Activated CD8-positive, alpha-beta memory T cell treated with anti-CD3 and anti-CD28 coated beads, Interleukin-2, amount 50 U/mL, for 48 hours (primary cell): ENCODE data around the gene CST11.

Source experiments
- DNase-seq: peaks from one replicate; pipeline ENCODE4 v3.0.0-alpha.2; 2020

The CST11 gene

DNA sequence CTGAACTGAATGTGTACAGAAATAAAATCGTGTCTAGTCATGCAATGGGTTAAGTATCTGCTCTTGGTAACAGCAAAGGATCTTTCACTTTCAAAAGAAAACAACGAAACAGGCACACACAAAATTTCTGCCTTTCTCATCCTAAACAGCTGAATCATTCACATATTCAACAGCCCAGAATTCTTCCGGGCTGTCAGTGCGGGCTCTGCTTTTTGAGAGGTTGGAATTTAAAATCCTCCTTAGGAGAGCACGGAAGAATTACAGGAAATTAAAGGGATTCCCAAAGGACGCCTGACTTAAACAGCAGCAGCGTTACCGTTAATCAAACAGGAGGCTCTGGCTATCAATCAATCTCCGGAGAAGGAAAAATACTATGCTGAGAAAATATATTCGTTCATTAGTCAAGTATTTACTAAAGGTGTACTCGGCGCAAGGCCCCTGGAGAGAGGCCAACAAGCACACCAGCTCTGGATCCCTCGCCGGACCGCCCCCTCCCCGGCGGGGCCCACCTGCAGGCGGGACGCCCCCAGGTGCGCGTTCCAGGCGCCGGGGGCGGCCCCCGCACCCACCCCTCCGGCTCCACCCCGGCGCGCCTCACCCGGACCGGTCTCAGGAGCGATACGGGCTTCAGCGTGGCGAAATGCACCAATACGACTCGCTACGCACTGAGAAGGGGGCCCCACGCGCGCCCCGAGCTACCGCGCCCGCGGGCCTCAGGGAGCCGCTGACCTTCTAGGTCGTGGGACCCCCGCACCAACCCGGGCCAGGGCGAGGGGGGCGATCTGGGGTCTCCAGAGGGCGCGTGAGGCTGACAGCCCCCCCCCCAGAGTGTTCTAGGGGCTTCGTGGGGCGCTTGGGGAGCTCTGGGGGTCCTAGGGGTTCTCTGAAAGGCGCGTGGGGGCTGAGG lies 32.4 kb downstream of the CST11 start:
- peak; percentile 68 for DNase-seq

- DNase-seq: no peak
Observed at GRCh38 chr20:23419657-23419994, 33.0 kb downstream of the CST11 start.

DNA sequence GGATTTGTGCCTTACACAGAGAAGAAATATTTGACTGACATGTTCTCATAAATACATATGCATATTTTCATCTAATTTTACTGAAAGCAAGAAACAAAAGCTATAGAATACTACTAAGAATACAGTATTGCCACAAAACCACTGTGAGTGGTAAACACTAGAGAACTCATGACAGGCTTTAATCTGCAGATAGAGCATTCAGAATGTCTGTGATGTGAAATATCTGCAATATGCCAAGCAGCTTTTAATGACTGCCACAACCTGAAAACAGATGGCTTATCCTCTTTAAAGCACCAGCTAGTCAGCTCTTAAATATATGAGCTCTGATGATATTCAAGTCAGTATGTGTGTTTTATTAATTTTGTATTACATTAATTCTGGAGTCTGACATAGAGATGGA lies 34.8 kb downstream of the CST11 start:
- DNase-seq: no peak

DNA sequence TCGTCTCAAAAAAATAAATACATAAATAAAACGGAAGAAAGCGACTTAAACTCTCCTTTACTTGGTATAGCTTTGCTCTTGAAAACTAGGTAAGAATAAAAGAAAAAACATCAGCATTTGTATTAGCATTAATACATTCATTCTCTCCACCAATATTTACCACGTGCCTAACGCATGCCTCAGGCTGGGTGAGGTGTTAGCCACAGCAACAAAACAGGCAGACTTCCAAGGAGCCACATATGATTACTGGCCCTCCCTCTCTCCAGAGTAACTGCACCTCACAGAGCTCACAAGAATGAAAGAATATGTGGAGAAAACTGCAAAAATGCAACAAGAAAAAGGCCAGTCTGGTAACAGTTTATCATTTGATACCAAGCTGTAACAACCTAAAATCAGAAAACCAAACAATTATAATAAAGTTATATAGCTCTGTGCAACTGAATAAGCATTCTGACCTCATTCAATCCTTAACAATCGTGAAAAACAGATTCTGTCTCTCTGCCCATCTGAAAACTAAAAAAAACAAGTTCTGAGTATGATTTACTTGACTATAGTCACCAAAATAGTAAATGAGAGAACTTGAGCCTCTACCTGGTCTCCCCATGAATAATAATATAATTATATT lies 36.6 kb downstream of the CST11 start:
- DNase-seq: no peak

DNA sequence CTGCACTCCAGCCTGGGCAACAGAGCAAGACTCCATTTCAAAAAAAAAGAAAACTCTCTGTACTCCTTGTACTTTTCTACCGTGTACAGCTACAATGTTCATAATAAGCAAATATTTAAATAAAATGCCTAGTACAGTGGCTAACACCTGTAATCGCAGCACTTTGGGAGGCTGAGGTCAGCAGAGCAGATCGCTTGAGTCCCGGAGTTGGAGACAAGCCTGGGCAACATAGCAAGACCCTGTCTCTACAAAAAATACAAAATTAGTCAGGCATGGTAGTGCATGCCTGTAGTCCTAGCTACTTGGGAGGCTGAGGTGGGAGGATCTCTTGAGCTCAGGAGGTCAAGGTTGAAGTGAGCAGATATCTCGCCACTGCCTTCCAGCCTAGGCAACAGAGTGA lies 37.1 kb downstream of the CST11 start:
- DNase-seq: no peak

DNA sequence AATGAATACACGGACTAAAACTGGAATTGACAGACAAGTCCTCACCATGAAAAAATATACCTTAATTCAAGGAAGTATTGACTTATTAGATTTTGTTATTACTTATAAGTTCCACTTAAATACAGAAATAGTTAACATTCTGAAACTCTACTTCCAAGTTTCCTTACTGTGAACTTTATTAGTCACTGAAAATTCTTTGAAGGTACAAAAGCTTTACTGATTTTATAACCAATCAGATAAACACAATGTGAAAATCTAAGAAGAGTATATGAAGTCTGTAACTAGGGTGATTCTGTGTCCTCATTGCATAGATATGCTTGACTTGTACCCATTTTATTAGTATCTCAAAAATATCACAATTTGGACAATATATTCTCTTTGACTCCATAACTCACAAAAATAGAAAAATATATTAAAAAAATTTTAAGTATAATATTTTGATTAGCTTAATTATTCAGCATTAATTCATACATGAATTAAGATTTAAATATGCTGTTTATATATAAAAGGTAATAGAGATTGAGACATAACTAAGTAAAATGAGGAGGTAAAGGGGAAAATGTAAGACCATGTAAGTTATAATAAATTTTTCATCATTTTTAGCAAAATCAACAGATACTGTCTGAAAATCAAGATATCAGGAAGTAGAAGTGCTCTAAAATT lies 38.0 kb downstream of the CST11 start:
- no peak for DNase-seq

- no peak for DNase-seq
Observed at GRCh38 chr20:23413862-23414422, 38.7 kb downstream of the CST11 start.

DNA sequence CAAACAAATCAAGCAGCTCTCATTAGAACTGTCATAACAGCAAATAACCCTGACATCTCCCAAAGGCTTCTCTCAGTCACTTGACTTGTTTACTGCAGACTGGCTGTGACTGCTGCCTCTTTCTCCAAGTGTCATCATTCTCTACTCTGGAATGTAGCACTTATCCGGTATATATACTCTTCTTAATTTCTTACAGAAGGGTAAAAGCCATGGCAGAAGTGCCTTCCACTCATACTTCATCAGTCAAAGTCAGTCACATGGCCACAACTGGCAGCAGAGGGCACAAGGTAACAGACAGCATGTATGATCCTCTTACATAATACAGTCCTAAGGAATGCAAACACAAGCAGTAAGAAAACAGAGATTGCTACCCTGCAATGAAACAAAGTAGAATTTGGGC lies 40.6 kb downstream of the CST11 start:
- no peak for DNase-seq

DNA sequence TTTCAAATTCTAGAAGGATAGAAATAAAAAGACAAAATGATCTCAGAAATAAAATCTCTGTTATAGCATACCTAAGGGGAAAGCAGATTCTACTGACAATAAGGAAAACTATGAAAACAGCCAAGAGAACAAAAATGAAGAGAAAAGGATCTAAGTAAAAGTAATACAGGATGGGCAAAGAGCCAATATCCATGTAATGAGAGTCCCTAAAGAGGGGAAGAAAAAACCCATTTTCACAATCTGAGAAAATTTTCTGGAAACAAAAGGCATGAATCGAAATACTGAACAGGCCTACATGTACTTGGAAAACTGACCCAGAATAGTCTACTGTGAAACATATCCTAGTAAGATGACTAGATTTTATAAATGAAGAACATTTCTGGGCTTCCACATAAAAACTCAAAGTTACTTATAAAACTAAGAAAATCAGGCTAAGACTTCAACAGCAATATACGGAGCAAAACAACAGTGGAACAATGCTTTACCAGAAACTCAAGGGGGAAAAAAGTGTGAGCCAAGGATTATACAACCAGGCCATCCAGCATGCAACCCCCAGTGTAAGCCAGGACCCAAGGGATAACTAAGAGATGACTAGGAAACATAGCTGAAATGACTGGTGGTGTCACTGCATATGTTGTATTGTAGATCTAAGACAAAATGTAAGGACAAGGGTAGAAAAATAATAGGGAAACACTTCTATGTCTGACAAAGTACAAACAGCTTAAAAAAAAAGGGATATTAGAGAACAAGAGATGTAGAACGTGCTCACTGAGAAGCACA lies 41.6 kb downstream of the CST11 start:
- no peak for DNase-seq

DNA sequence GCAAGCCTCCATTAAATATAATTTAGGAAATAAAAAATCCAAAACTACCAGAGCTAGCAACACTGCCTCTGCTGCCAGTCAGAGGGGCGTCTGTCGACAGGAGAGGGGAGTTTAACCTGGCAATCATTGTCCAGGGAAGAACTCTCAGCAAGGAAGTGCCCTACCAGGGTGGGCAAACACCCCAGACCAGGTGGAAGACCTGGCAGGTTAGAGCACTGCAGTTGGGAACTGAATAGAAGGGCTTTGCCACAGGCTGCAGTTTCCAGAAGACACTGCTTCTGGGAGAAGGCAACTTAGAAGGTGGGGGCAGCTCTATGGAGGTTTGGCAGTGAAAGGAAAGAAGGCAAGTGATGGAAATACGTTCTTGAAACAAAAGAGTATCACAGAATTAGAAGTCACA lies 42.9 kb downstream of the CST11 start:
- DNase-seq: no peak

DNA sequence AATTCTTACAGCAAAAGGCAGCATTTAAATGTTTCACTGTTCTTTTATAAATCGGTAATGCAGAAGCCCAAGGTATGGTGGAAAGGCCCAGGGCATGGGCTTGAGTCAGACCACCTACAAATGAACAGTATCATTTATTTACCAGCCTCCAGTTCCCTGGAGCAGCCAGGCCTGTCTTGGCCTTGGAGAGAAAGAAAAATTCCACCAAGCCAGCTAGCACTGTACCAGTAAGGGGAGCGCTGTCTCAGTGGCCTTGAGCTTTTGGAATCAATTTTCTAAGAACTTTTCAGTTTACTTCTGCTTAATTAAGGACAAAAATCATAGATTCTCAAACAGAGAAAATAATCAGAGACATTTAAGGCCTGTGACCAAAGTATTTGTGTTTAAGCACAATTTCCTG lies 43.7 kb downstream of the CST11 start:
- DNase-seq: no peak

- DNase-seq: no peak
Observed at GRCh38 chr20:23407781-23408464, 44.8 kb downstream of the CST11 start.

- DNase-seq: no peak
Observed at GRCh38 chr20:23406880-23407279, 45.8 kb downstream of the CST11 start.

GRCh38 chr20:23404196-23404595 lies 48.5 kb downstream of the CST11 start:
- no peak for DNase-seq

GRCh38 chr20:23403751-23404150 lies 48.9 kb downstream of the CST11 start:
- DNase-seq: no peak

- no peak for DNase-seq
Observed at GRCh38 chr20:23401051-23401450, 51.6 kb downstream of the CST11 start.
